ENCODE results near the gene ZNF391.
A peak's percentile ranks its signal among the peaks of the same experiment; 100 is the strongest.
"Not testable (repeated sequence)": the region's sequence is repeated elsewhere in the genome, so short reads cannot be mapped to it uniquely, and the experiment has no call there.

The ZNF391 gene

DNA sequence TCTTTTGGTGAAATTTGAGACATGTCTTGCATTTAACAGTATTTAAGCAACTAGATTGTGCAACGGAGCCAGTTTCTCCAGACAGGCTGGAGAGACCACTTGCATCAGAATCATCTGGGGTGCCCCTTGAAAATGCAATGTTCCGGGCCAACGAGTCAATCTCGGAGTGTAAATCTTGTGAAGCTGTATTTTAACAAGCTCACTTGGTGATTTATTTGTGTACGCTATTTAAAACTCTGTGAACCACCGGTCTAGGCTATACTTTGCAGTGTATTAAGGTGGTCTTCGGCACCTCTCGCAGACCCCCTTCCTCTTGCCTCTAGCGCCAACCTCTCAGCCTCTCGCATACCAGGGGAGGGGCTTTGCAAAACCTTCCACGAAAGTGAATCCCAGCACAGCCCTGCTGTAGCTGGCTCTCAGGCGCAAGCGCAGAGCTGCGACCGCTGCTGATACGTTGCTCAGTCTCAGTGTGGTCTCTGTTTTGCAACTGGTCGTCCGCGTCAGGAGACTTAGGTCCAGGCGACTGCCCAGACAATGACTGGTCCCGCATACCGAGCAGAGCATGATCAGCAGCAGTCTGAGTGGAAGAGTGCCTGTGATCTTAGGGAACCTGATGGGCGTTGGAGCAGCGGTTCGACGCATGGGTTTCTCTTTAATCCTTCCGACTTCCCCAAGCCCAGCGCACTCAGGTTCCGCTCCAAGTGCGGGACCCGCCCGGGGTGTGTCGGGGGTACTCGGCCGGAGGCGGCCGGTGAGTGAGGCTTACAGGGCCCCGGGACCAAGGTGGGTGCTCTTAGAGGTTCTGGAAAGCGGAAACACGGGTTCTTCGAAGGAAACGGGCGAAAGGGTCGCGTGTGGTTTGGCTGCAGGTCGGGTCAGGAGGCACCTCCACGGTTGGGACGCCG is at the start of gene ZNF391:
Gene ZNF391, plus strand, starts transcription at position 467 of the 905 bp plus-strand sequence. CDS start 11,612 bp downstream, outside the sequence.
- FAIRE-seq (peak; percentile 92), DNase-seq (ENCODE audit: extremely low spot score, insufficient read length, low read depth) (peak; percentile 56)

DNA sequence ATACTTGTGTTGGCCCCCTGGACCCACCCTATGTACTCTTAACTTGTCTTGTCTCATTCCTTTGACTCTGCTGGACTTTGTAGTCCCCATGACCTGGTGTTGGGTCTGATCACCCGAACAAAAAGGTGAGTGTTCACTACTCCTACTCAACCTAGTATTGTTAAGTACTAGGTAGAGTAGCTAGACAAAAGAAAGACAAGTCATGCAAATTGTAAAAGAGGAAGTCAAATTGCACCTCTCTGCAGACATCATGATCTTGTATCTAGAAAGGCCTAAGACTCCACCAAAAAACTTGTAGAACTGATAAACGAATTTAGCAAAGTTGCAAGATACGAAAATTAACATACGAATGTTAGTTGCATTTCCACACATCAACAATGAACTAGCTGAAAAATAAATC is 35.7 kb upstream of the ZNF391 start:
- DNase-seq (ENCODE audit: extremely low spot score, insufficient read length, low read depth) (no peak), FAIRE-seq (no peak)

DNA sequence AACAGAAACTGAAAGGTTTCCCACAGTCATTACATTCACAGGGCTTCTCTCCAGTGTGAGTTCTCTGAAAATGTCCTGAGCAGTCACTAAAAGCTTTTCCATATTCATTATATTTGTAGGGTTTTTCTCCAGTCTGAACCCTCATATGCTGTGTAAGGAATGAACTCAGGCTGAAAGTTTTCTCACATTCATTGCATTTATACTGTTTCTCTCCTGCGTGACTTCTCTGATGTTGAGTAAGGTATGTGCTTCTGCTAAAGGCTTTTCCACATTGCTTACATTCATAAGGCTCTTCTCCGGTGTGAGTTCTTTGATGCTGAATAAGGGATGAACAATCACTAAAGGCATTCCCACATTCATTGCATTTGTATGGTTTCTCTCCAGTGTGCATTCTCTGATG is 29.8 kb upstream of the ZNF391 start:
- FAIRE-seq, result no peak

DNA sequence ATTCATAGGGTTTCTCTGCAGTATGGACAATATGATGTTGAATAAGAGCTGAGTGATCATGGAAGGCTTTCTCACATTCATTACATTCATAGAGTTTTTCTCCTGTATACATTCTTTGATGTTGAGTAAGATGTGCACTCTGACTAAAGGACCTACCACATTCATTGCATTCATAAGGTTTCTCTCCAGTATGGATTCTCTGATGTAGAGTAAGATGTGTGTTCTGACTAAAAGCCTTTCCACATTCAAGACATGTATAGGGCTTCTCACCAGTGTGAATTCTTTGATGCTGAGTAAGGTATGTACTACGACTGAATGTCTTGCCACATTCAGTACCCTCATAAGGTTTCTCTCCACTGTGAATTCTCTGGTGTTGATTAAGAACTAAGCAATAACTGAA is 29.3 kb upstream of the ZNF391 start:
- no peak for FAIRE-seq
- no peak for DNase-seq (ENCODE audit: extremely low spot score, insufficient read length, low read depth)

More for the DNA sequence above, 29.8 kb upstream of the ZNF391 start:
- DNase-seq (ENCODE audit: extremely low spot score, insufficient read length, low read depth), result no peak

DNA sequence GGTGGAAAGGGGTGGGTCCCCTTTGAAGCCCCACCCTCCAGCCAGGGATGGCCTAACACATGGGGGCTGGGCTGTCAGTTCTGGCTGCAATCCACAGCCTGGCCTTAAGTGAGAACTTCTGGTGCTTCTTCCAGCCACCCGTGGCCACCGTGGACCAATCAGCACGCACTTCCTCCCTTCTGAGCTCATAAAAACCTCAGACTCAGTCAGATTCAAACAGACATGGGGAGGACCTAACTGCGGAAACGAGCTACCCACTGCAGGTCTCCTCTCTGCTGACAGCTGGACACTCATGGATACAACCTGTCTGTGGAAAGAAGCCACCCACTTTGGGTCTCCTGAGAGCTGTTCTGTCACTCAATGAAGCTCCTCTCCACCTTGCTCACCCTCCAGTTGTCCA is 20.4 kb upstream of the ZNF391 start:
- FAIRE-seq, result no peak

DNA sequence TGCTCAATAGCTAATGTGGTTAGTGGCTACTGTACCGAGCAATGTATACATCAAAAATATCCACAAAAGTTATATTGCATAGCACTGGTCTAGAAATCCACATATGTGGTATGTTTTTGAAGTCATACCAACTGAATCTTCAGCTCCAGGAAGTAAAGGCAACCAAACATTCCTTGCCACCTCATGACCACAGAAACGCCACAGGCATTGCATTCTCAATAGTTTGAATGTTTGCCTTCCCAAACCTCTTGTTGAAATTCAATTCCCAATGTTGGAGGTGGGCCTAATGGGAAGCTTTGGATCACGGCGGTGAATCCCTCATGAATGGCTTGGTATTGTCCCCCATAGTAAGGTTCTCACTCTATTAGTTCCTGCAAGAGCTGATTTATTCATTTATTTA is 18.2 kb upstream of the ZNF391 start:
- FAIRE-seq, result no peak
- DNase-seq (ENCODE audit: extremely low spot score, insufficient read length, low read depth), result no peak

More for the DNA sequence above, 20.4 kb upstream of the ZNF391 start:
- no peak for DNase-seq (ENCODE audit: extremely low spot score, insufficient read length, low read depth)

DNA sequence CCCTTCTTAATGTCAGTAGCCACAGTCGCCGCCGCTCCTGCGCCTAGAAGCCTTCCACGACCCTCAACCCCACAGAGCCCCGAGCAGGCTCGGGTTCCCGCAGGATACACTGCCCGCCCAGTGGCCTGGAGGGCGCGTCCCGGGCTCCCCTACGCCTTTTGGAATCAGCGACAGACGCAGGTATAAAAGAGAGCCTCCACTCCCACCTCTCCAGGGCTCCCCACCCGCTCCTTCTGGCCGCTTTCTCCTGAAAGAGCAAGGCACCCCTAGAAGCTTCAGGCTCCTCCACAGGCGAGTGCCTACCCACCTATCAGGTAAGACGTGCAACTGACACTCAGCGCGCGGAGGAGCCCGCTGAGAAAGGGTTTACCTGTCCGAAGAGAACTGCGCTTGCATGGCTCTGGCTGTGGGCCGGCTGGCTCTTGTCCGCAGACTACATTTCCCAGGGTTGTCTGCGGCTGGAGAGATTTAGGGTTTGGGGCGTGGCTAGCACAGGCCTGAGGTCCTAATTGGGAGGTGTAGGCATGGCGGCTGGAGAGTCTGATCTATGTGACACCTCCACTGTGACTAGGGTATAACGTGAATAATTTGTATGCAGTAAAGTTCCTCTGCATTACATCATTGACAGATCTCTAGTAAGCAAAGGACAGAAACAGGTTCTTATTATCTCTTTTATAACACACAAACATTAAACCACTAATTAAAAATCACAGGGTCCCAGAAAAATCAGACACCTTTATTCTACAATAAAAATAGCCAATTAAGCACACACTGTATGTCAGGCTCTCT is 13.5 kb upstream of the ZNF391 start:
- FAIRE-seq, result no peak
- DNase-seq (ENCODE audit: extremely low spot score, insufficient read length, low read depth), result no peak

DNA sequence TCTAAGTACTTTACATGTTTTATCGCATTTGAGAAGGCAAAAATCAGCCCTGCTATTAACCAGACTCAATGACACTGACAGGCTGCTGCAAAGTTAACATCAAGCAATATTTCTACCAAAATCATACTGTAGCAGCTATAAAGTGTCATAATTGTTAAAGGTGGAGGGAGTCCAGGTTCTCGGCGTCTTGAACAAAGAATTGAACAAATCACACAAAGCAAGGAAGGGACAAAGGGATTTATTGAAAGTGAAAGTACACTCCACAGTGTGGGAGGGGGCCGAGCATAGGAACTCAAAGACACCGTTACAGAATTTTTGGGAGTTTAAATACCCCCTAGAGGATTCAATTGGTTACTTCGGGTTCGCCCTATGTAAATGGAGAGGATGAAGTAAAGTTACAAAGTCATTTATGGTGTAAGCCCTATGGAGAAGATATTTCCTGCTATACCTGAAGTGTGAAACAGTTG is 12.9 kb upstream of the ZNF391 start:
- DNase-seq (ENCODE audit: extremely low spot score, insufficient read length, low read depth) (no peak), FAIRE-seq (no peak)

DNA sequence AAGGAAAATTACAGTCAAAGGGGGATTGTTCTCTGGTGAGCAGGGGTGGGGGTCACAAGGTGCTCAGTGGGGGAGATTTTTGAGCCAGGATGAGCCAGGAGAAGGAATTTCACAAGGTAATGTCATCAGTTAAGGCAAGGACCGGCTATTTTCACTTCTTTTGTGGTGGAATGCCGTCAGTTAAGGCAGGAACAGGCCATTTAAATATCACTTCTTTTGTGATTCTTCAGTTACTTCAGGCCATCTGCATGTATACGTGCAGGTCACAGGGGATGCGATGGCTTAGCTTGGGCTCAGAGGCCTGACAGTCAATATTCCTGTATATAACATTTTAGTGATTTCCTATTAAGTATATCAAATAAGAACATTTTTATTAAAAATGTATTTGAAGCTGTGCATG is 10.2 kb upstream of the ZNF391 start:
- not testable (repeated sequence) for FAIRE-seq; DNase-seq (ENCODE audit: extremely low spot score, insufficient read length, low read depth)

DNA sequence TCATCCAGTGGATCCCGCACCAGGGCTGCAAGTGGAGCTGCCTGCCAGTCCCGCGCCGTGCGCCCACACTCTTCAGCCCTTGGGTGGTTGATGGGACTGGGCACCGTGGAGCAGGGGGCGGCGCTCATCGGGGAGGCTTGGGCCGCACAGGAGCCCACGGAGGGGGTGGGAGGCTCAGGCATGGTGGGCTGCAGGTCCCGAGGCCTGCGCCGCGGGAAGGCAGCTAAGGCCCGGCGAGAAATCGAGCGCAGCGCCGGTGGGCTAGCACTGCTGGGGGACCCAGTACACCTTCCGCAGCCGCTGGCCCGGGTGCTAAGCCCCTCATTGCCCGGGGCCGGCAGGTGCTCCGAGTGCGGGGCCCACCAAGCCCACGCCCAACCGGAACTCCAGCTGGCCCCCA is 7.6 kb upstream of the ZNF391 start:
- FAIRE-seq; DNase-seq (ENCODE audit: extremely low spot score, insufficient read length, low read depth): not testable (repeated sequence)

DNA sequence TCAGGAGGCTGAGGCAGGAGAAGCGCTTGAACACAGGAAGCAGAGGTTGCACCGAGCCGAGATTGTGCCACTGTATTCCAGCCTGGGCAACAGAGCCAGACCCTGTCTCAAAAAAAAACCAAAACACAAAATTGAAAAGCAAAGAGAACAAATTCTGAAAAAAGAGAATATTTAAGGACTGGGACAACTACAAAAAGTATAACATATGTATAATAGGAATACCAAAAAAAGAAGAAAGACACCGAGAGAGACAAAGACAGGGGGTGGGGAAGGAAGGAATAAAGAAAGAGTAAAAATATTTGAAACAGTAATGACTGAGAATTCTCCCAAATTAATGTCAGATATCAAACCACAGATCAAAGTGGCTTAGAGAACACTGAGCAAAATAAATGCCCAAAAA is 5.5 kb upstream of the ZNF391 start:
- FAIRE-seq, result no peak
- no peak for DNase-seq (ENCODE audit: extremely low spot score, insufficient read length, low read depth)

DNA sequence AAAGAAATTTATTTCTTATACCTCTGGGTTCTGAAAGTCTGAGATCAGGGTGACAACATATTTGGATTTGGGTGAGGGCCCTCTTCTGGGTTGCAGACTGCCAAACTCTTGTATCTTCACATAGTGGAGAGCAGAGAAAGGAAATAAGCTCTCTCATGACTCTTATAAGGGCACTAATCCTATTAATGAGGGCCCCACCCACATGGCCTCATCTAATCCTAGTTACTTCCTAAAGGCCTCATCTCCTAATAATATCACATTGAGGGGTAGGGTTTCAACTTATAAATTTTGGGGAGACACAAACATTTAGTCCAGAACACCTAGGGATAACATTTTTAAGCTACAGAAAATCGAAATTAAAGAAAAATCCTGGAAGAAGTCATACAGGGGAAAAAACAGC is 5.1 kb upstream of the ZNF391 start:
- no peak for DNase-seq (ENCODE audit: extremely low spot score, insufficient read length, low read depth)
- no peak for FAIRE-seq

DNA sequence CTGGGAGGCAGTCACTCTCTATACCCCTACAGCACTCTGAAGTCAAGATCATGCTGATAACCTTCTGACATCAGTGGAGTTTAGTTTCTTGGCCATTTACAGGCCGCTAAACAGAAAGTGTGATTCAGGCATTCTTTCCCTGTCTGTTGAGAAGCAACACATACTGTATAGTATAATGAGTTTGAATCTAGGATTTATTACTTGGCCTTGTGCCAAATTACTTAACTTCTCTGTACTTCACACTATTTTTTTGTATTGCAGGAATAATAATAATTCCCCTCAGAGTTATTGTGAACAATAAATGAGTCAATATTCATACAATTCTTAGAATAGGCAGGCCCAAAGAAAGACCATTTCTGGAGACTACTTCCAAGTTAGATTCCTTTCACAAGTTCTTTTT is 4.1 kb downstream of the ZNF391 start:
- no peak for DNase-seq (ENCODE audit: extremely low spot score, insufficient read length, low read depth)
- no peak for FAIRE-seq

DNA sequence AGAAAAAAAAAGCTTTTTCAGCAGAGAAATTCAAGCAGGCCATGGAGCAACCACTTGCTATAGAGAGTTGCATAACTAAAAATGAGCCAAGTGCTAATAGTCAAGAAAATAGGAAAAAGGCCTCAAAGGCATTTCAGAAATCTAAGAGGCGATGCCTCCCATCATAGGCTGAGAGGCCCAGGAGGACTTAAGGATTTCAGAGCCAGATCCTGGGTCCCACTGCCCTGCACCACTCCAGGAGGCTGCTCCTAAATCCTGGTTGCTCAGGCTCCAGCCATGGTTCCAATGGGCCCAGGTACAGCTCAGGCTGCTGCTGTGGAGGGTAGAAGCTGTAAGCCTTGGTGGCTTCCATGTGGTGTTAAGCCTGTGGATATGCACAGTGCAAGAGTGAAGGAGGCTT is 5.5 kb downstream of the ZNF391 start:
- no peak for FAIRE-seq
- DNase-seq (ENCODE audit: extremely low spot score, insufficient read length, low read depth), result no peak

DNA sequence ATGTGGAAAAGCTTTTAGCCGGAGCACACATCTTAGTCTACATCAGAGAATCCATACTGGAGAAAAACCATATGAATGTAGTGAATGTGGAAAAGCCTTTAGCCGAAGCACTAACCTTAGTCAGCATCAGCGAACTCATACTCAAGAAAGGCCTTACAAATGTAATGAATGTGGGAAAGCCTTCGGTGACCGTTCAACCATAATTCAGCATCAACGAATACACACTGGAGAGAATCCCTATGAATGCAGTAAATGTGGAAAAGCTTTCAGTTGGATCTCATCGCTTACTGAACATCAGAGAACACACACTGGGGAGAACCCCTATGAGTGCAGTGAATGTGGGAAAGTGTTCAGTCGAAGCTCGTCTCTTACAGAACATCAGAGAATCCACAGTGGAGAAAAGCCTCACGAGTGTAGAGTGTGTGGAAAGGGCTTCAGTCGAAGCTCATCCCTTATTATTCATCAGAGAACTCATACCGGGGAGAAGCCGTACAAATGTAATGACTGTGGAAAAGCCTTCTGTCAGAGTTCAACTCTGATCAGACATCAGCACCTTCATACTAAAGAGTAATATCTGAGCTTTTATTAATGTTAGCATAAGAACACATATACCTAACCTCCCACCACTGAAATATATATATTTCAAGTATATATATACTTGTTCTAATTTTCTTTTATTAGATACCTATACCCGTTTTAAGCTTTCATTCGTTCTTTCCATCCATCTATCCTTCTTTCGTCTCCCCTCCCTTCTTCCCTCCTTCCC is 12.5 kb downstream of the ZNF391 start:
- DNase-seq (ENCODE audit: extremely low spot score, insufficient read length, low read depth) (no peak), FAIRE-seq (no peak)

DNA sequence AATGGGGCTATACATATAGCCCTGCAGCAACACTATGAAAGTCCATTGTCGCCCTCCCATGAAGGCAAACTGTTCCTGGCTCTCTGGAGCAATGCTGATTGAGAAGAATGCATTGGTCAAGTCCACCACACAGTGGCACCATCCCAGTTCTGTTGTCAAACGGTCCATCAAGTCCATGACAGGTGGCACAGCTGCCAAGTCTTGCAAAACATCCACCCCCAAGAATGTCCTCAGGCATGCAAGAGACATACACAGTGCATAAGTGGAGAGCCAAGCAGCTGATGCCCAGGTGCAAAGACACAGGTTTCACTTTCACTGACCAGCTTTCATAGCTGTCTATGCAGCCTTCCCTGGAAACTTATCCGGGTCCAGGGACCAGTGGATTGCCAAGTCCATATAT is 17.5 kb downstream of the ZNF391 start:
- no peak for DNase-seq (ENCODE audit: extremely low spot score, insufficient read length, low read depth)
- FAIRE-seq, result no peak

DNA sequence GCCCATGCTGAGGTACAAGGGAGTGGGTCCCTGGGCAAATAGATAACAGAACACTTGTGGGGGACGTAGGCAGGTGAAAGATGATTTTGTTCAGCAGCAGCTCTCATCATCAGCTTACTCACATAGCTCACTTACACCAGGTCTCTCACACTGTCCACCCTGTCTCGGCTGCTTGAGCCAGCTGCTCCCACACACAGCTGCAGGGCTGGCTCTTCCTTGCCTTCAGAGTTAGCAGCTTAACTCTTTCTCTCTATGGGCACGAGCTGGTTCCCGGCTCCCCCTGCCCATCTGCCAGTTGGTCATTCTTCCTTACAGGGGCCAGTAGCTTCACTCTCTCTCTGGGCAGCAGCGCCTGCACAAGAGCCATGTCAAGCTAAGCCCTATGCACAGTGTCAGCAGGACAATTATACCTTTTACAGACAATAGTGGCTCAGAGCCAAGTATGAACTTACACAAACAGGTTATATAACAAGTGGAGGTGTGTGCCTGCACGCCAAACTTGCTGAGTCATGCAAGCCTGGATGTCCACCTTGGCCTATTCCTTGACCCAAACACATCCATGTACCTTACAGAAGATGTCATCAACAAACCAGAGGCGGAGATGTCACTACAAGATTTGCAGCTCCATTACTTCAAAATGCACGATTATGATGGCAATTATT is 18.7 kb downstream of the ZNF391 start:
- no peak for FAIRE-seq
- DNase-seq (ENCODE audit: extremely low spot score, insufficient read length, low read depth), result no peak

DNA sequence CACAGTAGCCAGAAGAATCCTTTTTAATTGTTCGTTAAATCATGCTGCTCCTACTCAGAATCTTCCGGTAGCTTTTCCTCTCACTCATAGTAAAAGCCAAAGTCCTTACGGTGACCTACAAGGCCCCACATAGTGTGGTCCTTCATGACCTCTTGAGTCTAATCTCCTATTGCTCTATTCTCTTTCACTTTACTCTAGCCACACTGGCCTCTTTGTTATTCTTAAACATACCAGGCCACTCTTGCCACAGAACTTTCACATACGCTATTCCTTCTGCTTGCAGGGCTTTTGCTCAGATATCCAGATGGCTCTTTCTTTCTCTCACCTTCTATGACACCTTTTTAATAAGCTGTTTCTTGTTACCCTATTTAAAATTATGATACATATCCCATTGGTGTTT is 25.7 kb downstream of the ZNF391 start:
- DNase-seq (ENCODE audit: extremely low spot score, insufficient read length, low read depth) (no peak), FAIRE-seq (no peak)

DNA sequence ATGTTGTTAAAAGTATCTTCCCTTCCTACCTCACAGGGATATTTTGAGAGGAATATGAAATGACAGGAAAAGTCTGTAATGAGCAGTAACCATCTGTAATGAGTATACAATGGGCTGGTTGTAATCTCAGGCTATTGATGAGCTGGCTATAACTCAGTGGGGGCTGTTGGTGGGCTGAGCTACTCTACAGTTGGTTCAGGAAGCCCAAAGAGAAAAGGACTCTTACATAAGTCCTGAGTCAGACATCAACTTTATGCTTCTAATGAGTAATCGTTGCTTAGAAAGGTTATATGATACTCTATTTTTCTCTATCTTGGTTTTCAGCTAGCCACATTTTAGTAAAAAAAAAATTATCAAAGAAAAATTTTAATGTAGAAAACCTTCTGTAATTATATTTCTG is 26.4 kb downstream of the ZNF391 start:
- DNase-seq (ENCODE audit: extremely low spot score, insufficient read length, low read depth) (no peak), FAIRE-seq (no peak)

DNA sequence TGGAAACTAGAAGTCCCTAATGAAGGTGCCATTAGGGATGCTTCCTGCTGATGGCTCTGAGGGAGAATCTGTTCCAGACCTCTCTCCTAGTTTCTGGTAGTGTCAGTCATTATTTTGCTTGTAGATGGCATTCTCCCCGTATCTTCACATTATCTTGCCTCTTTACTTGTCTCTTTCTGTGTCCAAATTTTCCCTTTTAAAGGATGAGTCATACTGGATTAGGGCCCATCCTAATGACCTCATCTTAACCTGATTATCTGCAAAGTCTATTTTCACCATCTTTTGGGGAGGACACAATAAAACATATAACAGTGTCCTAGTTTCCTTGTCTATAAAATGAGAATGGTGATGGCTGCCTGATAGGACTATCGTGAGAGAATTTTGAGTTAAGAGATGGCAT is 27.3 kb downstream of the ZNF391 start:
- FAIRE-seq, result no peak
- DNase-seq (ENCODE audit: extremely low spot score, insufficient read length, low read depth), result no peak

All from GM18507 (cell line).